Stimulated activated naive CD8-positive, alpha-beta T cell treated with anti-CD3 and anti-CD28 coated beads, Interleukin-15, Interleukin-2, amounts not matched to agents 100 ng/mL and 50 ng/mL, for 24 hours (primary cell): ENCODE data around the gene PKLR.
"Not testable (repeated sequence)": the region's sequence is repeated elsewhere in the genome, so short reads cannot be mapped to it uniquely, and the experiment has no call there.

ENCODE experiments used
- H3K27ac Mint-ChIP-seq: one replicate; pipeline ENCODE4 v1.8.0; 2021; ENCODE audit warnings: mild to moderate bottlenecking, mixed read lengths
- H3K27me3 Mint-ChIP-seq: one replicate; pipeline ENCODE4 v1.8.0; 2021; ENCODE audit warnings: mixed read lengths
- H3K36me3 Mint-ChIP-seq: one replicate; pipeline ENCODE4 v1.8.0; 2021; ENCODE audit warnings: low read depth, mixed read lengths
- H3K4me1 Mint-ChIP-seq: one replicate; pipeline ENCODE4 v1.8.0; 2021; ENCODE audit warnings: low read depth, mixed read lengths
- H3K4me3 Mint-ChIP-seq: one replicate; pipeline ENCODE4 v1.8.0; 2021; ENCODE audit warnings: mild to moderate bottlenecking, mixed read lengths
- H3K9me3 Mint-ChIP-seq: one replicate; pipeline ENCODE4 v1.8.0; 2021; ENCODE audit warnings: mixed read lengths

Gene PKLR

GRCh38 chr1:155301342-155301841 is at the start of gene PKLR:
PKLR (minus strand) TSS chr1:155301438; CDS start chr1:155301395, 43 bp downstream.
- H3K27me3 Mint-ChIP-seq = peaks cover 15% of the 10 kb centered on the region
- H3K9me3 Mint-ChIP-seq = no peaks in the 10 kb centered on the region
- no peaks in the 10 kb centered on the region for H3K36me3 Mint-ChIP-seq
- no peaks in the 10 kb centered on the region for H3K4me1 Mint-ChIP-seq
- H3K4me3 Mint-ChIP-seq = no peak within 1 kb of the TSS
- no peak within 1 kb of the TSS for H3K27ac Mint-ChIP-seq

GRCh38 chr1:155342842-155343241 is 41.6 kb upstream of the PKLR start:
- Mint-ChIP-seq H3K4me3 (no peak overlapping the region), H3K36me3 (peaks cover 71% of the 10 kb centered on the region), H3K9me3 (no peaks in the 10 kb centered on the region), H3K27me3 (no peaks in the 10 kb centered on the region), H3K27ac (no peak overlapping the region), H3K4me1 (peaks cover 3% of the 10 kb centered on the region)

GRCh38 chr1:155339515-155340097 is 38.4 kb upstream of the PKLR start:
- Mint-ChIP-seq H3K9me3 (no peaks in the 10 kb centered on the region), H3K36me3 (peaks cover 69% of the 10 kb centered on the region), H3K27ac (no peak overlapping the region), H3K27me3 (no peaks in the 10 kb centered on the region), H3K4me3 (no peak overlapping the region), H3K4me1 (peaks cover 6% of the 10 kb centered on the region)

- H3K36me3 Mint-ChIP-seq = peaks cover 49% of the 10 kb centered on the region
Measured at GRCh38 chr1:155334962-155335361, 33.7 kb upstream of the PKLR start.

GRCh38 chr1:155329980-155330598 is 28.9 kb upstream of the PKLR start:
- H3K27me3 Mint-ChIP-seq = no peaks in the 10 kb centered on the region
- peaks cover 5% of the 10 kb centered on the region for H3K4me1 Mint-ChIP-seq
- peaks cover 20% of the 10 kb centered on the region for H3K36me3 Mint-ChIP-seq
- no peak overlapping the region for H3K27ac Mint-ChIP-seq
- no peak overlapping the region for H3K4me3 Mint-ChIP-seq
- no peaks in the 10 kb centered on the region for H3K9me3 Mint-ChIP-seq

More at GRCh38 chr1:155334962-155335361, 33.7 kb upstream of the PKLR start:
- Mint-ChIP-seq H3K4me3 (no peak overlapping the region), H3K4me1 (peaks cover 6% of the 10 kb centered on the region), H3K27ac (no peak overlapping the region), H3K9me3 (no peaks in the 10 kb centered on the region), H3K27me3 (no peaks in the 10 kb centered on the region)

- H3K36me3 Mint-ChIP-seq = peaks cover 20% of the 10 kb centered on the region
- H3K27ac Mint-ChIP-seq, H3K9me3 Mint-ChIP-seq, H3K27me3 Mint-ChIP-seq, H3K4me1 Mint-ChIP-seq, H3K4me3 Mint-ChIP-seq: not testable (repeated sequence)
Measured at GRCh38 chr1:155328856-155329255, 27.6 kb upstream of the PKLR start.

GRCh38 chr1:155327981-155328380 is 26.7 kb upstream of the PKLR start:
- H3K36me3 Mint-ChIP-seq = peaks cover 14% of the 10 kb centered on the region

GRCh38 chr1:155326631-155327037 is 25.4 kb upstream of the PKLR start:
- H3K36me3 Mint-ChIP-seq = peaks cover 20% of the 10 kb centered on the region
- no peak overlapping the region for H3K4me3 Mint-ChIP-seq
- H3K27me3 Mint-ChIP-seq = no peaks in the 10 kb centered on the region
- no peaks in the 10 kb centered on the region for H3K9me3 Mint-ChIP-seq
- H3K27ac Mint-ChIP-seq = no peak overlapping the region
- H3K4me1 Mint-ChIP-seq = peaks cover 14% of the 10 kb centered on the region

More at GRCh38 chr1:155327981-155328380, 26.7 kb upstream of the PKLR start:
- Mint-ChIP-seq H3K4me1 (peaks cover 5% of the 10 kb centered on the region), H3K4me3 (no peak overlapping the region), H3K9me3 (no peaks in the 10 kb centered on the region), H3K27me3 (no peaks in the 10 kb centered on the region), H3K27ac (no peak overlapping the region)

GRCh38 chr1:155326020-155326526 is 24.8 kb upstream of the PKLR start:
- Mint-ChIP-seq H3K36me3 (peaks cover 17% of the 10 kb centered on the region), H3K9me3 (no peaks in the 10 kb centered on the region), H3K27ac (no peak overlapping the region), H3K27me3 (no peaks in the 10 kb centered on the region), H3K4me3 (peak overlapping the region; percentile 35), H3K4me1 (peaks cover 17% of the 10 kb centered on the region)

- Mint-ChIP-seq H3K27ac (no peak overlapping the region), H3K4me1 (peaks cover 22% of the 10 kb centered on the region), H3K27me3 (no peaks in the 10 kb centered on the region), H3K9me3 (no peaks in the 10 kb centered on the region), H3K4me3 (peak overlapping the region; percentile 40), H3K36me3 (peaks cover 12% of the 10 kb centered on the region)
Measured at GRCh38 chr1:155325603-155325893, 24.3 kb upstream of the PKLR start.

- Mint-ChIP-seq H3K4me1 (peaks cover 28% of the 10 kb centered on the region), H3K36me3 (peaks cover 15% of the 10 kb centered on the region), H3K9me3 (no peaks in the 10 kb centered on the region), H3K27me3 (no peaks in the 10 kb centered on the region), H3K27ac (no peak overlapping the region), H3K4me3 (peak overlapping the region; percentile 83)
Measured at GRCh38 chr1:155324717-155325602, 23.7 kb upstream of the PKLR start.

- peaks cover 18% of the 10 kb centered on the region for H3K36me3 Mint-ChIP-seq
- H3K4me3 Mint-ChIP-seq = peak overlapping the region; percentile 83
- peaks cover 32% of the 10 kb centered on the region for H3K4me1 Mint-ChIP-seq
- H3K9me3 Mint-ChIP-seq = no peaks in the 10 kb centered on the region
- H3K27ac Mint-ChIP-seq = peak overlapping the region; percentile 26
- no peaks in the 10 kb centered on the region for H3K27me3 Mint-ChIP-seq
Measured at GRCh38 chr1:155324037-155324716, 22.9 kb upstream of the PKLR start.

GRCh38 chr1:155323729-155324036 is 22.4 kb upstream of the PKLR start:
- Mint-ChIP-seq H3K4me3 (peak overlapping the region; percentile 83), H3K4me1 (peaks cover 32% of the 10 kb centered on the region), H3K27me3 (no peaks in the 10 kb centered on the region), H3K27ac (peak overlapping the region; percentile 26), H3K9me3 (no peaks in the 10 kb centered on the region), H3K36me3 (peaks cover 22% of the 10 kb centered on the region)

GRCh38 chr1:155322953-155323728 is 21.9 kb upstream of the PKLR start:
- peaks cover 22% of the 10 kb centered on the region for H3K36me3 Mint-ChIP-seq
- H3K4me3 Mint-ChIP-seq = peak overlapping the region; percentile 83
- H3K27ac Mint-ChIP-seq = peak overlapping the region; percentile 67
- no peaks in the 10 kb centered on the region for H3K9me3 Mint-ChIP-seq
- H3K4me1 Mint-ChIP-seq = peaks cover 32% of the 10 kb centered on the region
- H3K27me3 Mint-ChIP-seq = no peaks in the 10 kb centered on the region
